ENCODE results near the gene TBX2.

The TBX2 gene

GRCh38 chr17:61368832-61369450, 30.7 kb upstream of the TBX2 start:
- DNase-seq = no peak

GRCh38 chr17:61369751-61370150, 29.9 kb upstream of the TBX2 start:
- no peak for DNase-seq

- no peak for DNase-seq
These were observed 28.5 kb upstream of the TBX2 start for GRCh38 chr17:61371179-61371578.

- DNase-seq = no peak
These were observed 28.0 kb upstream of the TBX2 start for GRCh38 chr17:61371606-61372005.

GRCh38 chr17:61372436-61372835, 27.2 kb upstream of the TBX2 start:
- no peak for DNase-seq

GRCh38 chr17:61376931-61377838, 22.5 kb upstream of the TBX2 start:
- DNase-seq = no peak

- no peak for DNase-seq
These were observed 20.8 kb upstream of the TBX2 start for GRCh38 chr17:61378658-61379456.

GRCh38 chr17:61379457-61380216, 20.0 kb upstream of the TBX2 start:
- DNase-seq = no peak

GRCh38 chr17:61380217-61380835, 19.3 kb upstream of the TBX2 start:
- DNase-seq = no peak

- DNase-seq = no peak
These were observed 18.7 kb upstream of the TBX2 start for GRCh38 chr17:61380836-61381525.

GRCh38 chr17:61381537-61381936, 18.1 kb upstream of the TBX2 start:
- no peak for DNase-seq

GRCh38 chr17:61382796-61383688, 16.6 kb upstream of the TBX2 start:
- DNase-seq = no peak

- DNase-seq = no peak
These were observed 15.9 kb upstream of the TBX2 start for GRCh38 chr17:61383689-61384201.

- no peak for DNase-seq
These were observed 15.3 kb upstream of the TBX2 start for GRCh38 chr17:61384354-61384691.

GRCh38 chr17:61384692-61385576, 14.7 kb upstream of the TBX2 start:
- DNase-seq = no peak

- DNase-seq = no peak
These were observed 13.9 kb upstream of the TBX2 start for GRCh38 chr17:61385577-61386236.

- no peak for DNase-seq
These were observed 13.4 kb upstream of the TBX2 start for GRCh38 chr17:61386251-61386650.

GRCh38 chr17:61387011-61387410, 12.6 kb upstream of the TBX2 start:
- DNase-seq = no peak
